Effector CD8-positive, alpha-beta T cell (primary cell): ENCODE results near the gene GOLGA2.
"Not testable (repeated sequence)": the region's sequence is repeated elsewhere in the genome, so short reads cannot be mapped to it uniquely, and the experiment has no call there.

Experiments
- DNase-seq: peaks from one replicate; lab custom pipeline; 2025; lab: John Stamatoyannopoulos, UW

GOLGA2 gene

GRCh38 chr9:128292009-128292408 lies 16.2 kb upstream of the GOLGA2 start:
- no peak for DNase-seq

- DNase-seq = no peak
Measured at GRCh38 chr9:128288273-128289004, 12.6 kb upstream of the GOLGA2 start.

DNA sequence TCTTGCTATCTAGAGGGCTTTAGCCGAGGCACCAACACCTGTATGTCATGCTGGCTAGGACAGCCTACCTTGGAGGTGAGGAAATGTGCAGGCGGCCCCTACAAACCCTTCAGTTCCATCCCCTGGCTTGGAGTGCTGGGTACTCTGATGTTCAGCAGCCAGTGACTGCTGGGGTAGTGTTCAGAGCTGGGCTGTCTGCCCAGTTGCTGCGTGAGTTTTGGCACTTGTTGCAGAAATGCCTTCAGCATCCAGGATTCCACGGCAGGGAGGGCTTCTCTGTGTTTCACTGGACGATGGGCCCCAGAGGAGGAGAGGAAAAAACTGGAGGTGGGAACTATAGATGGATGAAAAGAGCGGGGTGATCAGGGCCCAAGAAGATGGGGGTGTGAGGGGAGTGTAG lies 10.6 kb upstream of the GOLGA2 start:
- no peak for DNase-seq

- no peak for DNase-seq
Measured at GRCh38 chr9:128285033-128285784, 9.4 kb upstream of the GOLGA2 start.

GRCh38 chr9:128282500-128282899 lies 6.7 kb upstream of the GOLGA2 start:
- DNase-seq = no peak

GRCh38 chr9:128280084-128280622 lies 4.3 kb upstream of the GOLGA2 start:
- no peak for DNase-seq

GRCh38 chr9:128279088-128280073 lies 3.6 kb upstream of the GOLGA2 start:
- not testable (repeated sequence) for DNase-seq

DNA sequence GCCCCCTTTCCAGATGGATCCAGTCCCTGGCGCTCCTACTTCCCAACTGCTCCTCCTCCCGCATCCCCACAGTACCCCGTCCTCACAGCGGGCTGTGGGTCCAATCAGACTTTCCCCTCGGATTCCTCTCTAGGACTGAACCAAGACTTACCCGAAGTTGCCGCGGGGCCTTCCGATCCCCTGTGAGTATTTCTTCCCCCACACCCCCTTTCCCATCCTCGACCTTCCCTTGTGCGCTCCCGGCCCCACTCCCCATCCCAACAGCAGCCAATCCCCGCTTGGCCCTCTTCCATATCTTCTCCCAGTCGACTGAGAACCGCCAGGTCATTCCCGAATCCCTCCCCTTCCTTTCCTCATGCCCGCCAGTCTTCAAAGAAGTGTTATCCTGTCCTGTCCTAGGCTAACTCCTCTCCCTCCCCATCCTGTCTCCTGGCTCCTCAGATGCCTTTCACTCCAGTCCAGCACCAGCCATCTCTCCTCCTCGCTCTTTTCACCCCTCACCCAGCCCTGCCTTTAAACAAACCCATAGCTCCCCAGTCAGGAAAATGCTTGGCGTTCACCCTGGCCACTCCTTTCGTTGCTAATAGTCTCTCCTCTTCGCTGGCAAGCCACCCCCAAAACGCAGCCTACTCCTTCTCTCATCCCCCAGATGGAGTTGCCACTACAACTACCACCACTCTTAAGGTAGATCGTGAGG lies 915 bp upstream of the GOLGA2 start:
- peak; percentile 23 for DNase-seq

- DNase-seq = peak; percentile 100
Measured at GRCh38 chr9:128276008-128276573, 284 bp upstream of the GOLGA2 start, which contains the start of gene SWI5. TSS of gene SWI5 (plus strand) at chr9:128276276.

DNA sequence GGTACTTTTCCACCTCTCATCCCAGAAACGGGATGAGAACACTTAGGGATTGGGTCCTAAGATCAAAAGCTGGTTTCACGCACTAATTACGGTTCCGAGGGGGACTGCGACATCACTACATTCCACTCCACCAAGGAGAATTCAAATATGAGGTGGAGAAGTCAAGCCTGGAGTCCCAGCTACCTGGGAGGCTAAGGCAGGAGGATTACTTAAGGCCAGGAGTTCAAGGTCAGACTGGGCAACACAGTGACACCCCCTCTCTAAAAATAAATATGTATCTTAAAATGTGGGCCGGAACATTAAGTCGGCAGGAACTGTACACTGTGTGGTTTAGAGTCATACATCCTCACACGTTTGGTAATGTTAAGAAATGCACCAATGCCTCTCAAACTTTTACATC lies 1.6 kb downstream of the GOLGA2 start:
- no peak for DNase-seq

- DNase-seq = no peak
Measured at GRCh38 chr9:128271512-128271911, 4.3 kb downstream of the GOLGA2 start.

GRCh38 chr9:128271112-128271511 lies 4.7 kb downstream of the GOLGA2 start:
- no peak for DNase-seq

DNA sequence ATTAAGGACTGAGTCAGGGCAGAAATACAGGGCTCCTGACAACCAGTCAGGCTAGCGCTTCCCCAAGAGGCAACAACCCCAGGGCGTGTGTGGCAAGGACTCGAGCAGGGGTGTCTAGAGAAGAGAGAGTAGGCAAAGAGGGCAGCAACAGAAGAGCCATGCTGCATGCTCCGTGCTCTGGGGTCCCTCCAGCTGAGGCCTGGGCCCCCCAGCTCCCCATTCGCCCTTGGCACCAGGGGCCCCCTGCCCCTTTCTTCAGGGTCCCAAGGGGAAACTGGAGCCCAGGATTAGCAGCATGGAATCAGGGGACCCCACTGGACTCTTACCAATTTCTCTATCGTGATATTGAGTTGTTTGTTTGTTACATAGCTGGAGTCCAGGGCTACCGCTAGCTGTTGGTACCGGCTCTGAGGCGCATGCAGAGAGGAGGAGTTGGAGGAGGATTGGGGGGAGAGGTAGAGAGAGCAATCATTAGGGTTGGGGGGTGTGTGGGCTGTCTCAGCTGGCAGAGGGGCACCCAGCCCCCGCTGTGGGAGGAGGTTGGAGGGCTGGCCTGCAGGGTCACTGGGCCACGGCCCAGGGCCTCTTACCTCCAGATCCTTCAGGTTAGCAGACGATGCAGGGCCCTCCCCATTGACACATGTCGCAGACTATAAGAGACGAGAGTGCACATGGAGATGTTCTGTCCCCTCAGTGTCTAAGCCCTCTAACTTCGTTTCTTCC lies 8.8 kb downstream of the GOLGA2 start:
- DNase-seq = no peak

DNA sequence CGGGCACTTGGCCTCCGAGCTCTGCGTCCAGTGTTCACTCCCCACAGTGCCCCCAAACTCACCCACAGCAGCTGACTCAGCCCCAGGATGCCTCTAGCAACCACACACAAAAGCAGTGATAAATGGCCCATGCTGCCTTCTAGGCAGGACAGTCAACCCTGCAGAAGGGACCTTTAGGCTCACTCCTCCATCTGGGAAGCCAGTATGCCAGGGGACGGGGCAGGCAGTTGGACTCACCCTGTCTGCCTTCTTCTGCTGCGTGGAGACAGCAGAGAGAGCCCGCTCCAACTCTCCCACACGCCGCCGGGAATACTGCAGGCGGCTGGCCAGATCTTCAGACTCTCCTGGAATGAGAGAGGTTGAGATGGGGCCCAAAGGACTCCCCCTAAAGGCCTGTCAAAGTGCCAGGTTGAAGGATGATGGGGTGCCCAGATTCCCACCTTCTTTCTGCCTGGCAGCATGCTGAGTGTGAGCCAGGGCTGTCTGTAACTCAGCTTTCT lies 10.4 kb downstream of the GOLGA2 start:
- DNase-seq = no peak

GRCh38 chr9:128262687-128263086 lies 13.1 kb downstream of the GOLGA2 start:
- no peak for DNase-seq

DNA sequence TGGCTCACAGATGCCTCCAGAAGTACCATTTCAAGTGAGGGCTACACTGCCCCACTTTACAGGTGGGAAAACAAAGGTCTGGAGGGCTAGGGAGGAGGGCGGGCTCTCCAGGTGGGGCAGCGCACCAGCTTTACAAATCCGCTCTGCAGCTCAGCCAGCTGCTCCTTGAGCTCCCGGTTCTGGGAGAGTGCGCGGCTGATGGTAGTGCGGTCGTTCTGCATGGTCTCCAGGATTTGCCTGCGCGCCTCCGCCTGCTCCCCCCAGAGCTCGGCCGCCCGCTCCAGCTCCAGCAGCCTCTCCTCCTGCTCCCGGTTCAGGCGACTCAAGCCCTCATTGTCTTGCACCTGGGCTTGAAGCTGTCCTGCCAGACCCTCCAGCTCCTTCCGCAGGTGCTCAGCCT lies 15.5 kb downstream of the GOLGA2 start:
- DNase-seq = no peak

- no peak for DNase-seq
Measured at GRCh38 chr9:128259156-128259555, 16.7 kb downstream of the GOLGA2 start.

DNA sequence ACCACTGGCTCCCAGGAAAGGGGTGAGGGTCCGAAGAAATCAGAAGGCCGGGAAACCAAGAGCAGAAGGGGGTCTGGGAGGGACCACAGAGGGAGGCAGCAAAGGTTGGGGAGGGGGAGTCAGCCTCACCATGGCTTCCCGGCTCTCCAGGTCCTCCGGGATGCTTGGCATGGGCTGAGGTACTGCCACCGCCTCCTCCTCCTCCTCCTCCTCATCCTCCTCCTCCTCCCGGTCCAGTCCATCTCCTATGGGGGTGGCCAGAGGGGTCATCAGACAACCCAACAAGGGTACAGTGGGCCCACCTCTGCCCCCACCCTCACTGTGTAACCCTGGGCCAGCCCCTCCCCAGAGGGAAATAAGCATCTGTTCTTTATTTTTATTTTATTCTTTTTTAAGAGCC lies 17.5 kb downstream of the GOLGA2 start:
- no peak for DNase-seq

DNA sequence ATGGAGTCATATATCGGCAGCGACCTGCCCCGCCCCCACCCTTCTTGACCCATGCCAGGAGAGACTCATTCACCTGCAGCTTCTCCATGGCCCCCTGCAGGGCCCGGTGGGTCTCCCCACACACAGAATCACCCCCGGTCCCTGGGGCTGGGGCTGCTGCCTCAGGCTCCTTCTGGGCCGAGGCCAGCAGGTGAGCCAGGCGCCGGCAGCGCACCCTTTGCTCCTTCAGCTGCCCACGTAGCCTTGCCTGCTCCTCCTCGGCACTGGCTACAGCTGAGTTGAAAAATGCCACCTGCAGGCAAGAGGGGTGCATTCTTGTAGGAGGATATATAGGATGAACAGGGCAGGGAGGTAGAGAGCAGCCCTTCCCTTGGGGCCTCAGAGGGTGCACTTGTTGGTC lies 17.9 kb downstream of the GOLGA2 start:
- no peak for DNase-seq
